HEK293 (cell line): Measurements from ENCODE around the gene NYAP2.

ENCODE experiments used
- CTCF ChIA-PET: fragments of 350-600 bp; formaldehyde crosslinking; extraction: SDS; loops from one replicate; lab custom pipeline; 2021; ENCODE audit warnings: antibody characterized with exemption; lab: Yijun Ruan, JAX
- POLR2A ChIA-PET: fragments of 300-600 bp; formaldehyde crosslinking; extraction: SDS; loops from one replicate; lab custom pipeline; 2020; ENCODE audit warnings: antibody characterized with exemption, inconsistent platforms; lab: Yijun Ruan, JAX
- H3K27ac ChIP-seq: fragments of 200-500 bp; sonication (Bioruptor generic); 2 replicates; pipeline ENCODE4 v1.5.1; 2014; ENCODE audit warnings: low read depth, low read length, control low read depth, inconsistent platforms; ENCODE audit errors: extremely low read depth
- H3K36me3 ChIP-seq, 2 experiments: fragments of 200-500 bp in 1 of 2; sonication (Bioruptor generic) in 1 of 2; 1 replicate in 1 of 2; 2 replicates in 1 of 2; pipeline ENCODE4 v1.5.1; 2014 to 2017; ENCODE audit warnings: inconsistent platforms in 2 of 2, low read length in 2 of 2; ENCODE audit not compliant: control insufficient read depth in 2 of 2, insufficient read depth in 1 of 2
- H3K4me1 ChIP-seq: fragments of 200-500 bp; sonication (Bioruptor generic); 2 replicates; pipeline ENCODE4 v1.5.1; 2014; ENCODE audit warnings: mild to moderate bottlenecking, low read length, inconsistent platforms; ENCODE audit not compliant: control insufficient read depth, insufficient read depth
- H3K4me3 ChIP-seq: 2 replicates; pipeline ENCODE4 v1.5.1; 2011; ENCODE audit warnings: low read depth, mild to moderate bottlenecking, control low read depth, low read length, moderate library complexity
- H3K9me3 ChIP-seq: fragments of 200-500 bp; sonication (Bioruptor generic); 2 replicates; pipeline ENCODE4 v1.5.1; 2014; ENCODE audit warnings: low read depth, low read length, inconsistent platforms; ENCODE audit not compliant: control insufficient read depth, insufficient read depth
- GLIS2 ChIP-seq: fragments of 450-650 bp; formaldehyde crosslinking; IDR thresholded peaks from 2 replicates; pipeline ENCODE4 v1.5.1; 2016; ENCODE audit warnings: missing biosample characterization, missing genetic modification characterization
- KLF17 ChIP-seq: fragments of 450-650 bp; formaldehyde crosslinking; IDR thresholded peaks from 2 replicates; pipeline ENCODE4 v1.5.1; 2016; ENCODE audit warnings: missing biosample characterization, missing genetic modification characterization
- REPIN1 ChIP-seq: fragments of 450-650 bp; formaldehyde crosslinking; IDR thresholded peaks from 2 replicates; pipeline ENCODE4 v1.5.1; 2017; ENCODE audit warnings: missing biosample characterization, missing genetic modification characterization, low read depth
- SETDB1 ChIP-seq: IDR thresholded peaks from one replicate; pipeline ENCODE4 v1.6.1; 2017; ENCODE audit warnings: mild to moderate bottlenecking, low read length, moderate library complexity, mixed read lengths; ENCODE audit not compliant: insufficient read length
- ZBTB49 ChIP-seq: fragments of 450-650 bp; formaldehyde crosslinking; IDR thresholded peaks from 2 replicates; pipeline ENCODE4 v1.5.1; 2016; ENCODE audit warnings: missing biosample characterization, missing genetic modification characterization, low read depth
- ZFP3 ChIP-seq: fragments of 450-650 bp; formaldehyde crosslinking; IDR thresholded peaks from 2 replicates; pipeline ENCODE4 v1.5.1; 2016; ENCODE audit warnings: low read depth, missing biosample characterization, missing genetic modification characterization
- ZFP41 ChIP-seq: fragments of 450-650 bp; formaldehyde crosslinking; IDR thresholded peaks from 2 replicates; pipeline ENCODE4 v1.5.1; 2016; ENCODE audit warnings: missing biosample characterization, missing genetic modification characterization, borderline replicate concordance
- ZNF132 ChIP-seq: fragments of 450-650 bp; formaldehyde crosslinking; IDR thresholded peaks from 2 replicates; pipeline ENCODE4 v1.5.1; 2017; ENCODE audit warnings: missing biosample characterization, missing genetic modification characterization, borderline replicate concordance
- ZNF202 ChIP-seq: fragments of 450-650 bp; formaldehyde crosslinking; IDR thresholded peaks from 2 replicates; pipeline ENCODE4 v1.5.1; 2016; ENCODE audit warnings: missing biosample characterization, missing genetic modification characterization, borderline replicate concordance
- ZNF214 ChIP-seq: fragments of 450-650 bp; formaldehyde crosslinking; IDR thresholded peaks from 2 replicates; pipeline ENCODE4 v1.5.1; 2017; ENCODE audit warnings: missing biosample characterization, mild to moderate bottlenecking, missing genetic modification characterization, borderline replicate concordance
- ZNF239 ChIP-seq: fragments of 450-650 bp; formaldehyde crosslinking; IDR thresholded peaks from 2 replicates; pipeline ENCODE4 v1.5.1; 2016; ENCODE audit warnings: missing biosample characterization, missing genetic modification characterization
- ZNF248 ChIP-seq: fragments of 450-650 bp; formaldehyde crosslinking; IDR thresholded peaks from 2 replicates; pipeline ENCODE4 v1.5.1; 2017; ENCODE audit warnings: missing biosample characterization, missing genetic modification characterization
- ZNF280D ChIP-seq: fragments of 450-650 bp; formaldehyde crosslinking; IDR thresholded peaks from 2 replicates; pipeline ENCODE4 v1.5.1; 2016; ENCODE audit warnings: missing biosample characterization, missing genetic modification characterization
- ZNF341 ChIP-seq: fragments of 450-650 bp; formaldehyde crosslinking; IDR thresholded peaks from 2 replicates; pipeline ENCODE4; 2016; ENCODE audit warnings: low read depth, missing biosample characterization, missing genetic modification characterization
- ZNF350 ChIP-seq: fragments of 450-650 bp; formaldehyde crosslinking; IDR thresholded peaks from 2 replicates; pipeline ENCODE4 v1.5.0; 2017; ENCODE audit warnings: missing biosample characterization, mild to moderate bottlenecking, missing genetic modification characterization
- ZNF473 ChIP-seq: fragments of 450-650 bp; formaldehyde crosslinking; IDR thresholded peaks from 2 replicates; pipeline ENCODE4 v1.5.1; 2017; ENCODE audit warnings: missing biosample characterization, missing genetic modification characterization
- ZNF510 ChIP-seq: fragments of 450-650 bp; formaldehyde crosslinking; IDR thresholded peaks from 2 replicates; pipeline ENCODE4 v1.5.1; 2018; ENCODE audit warnings: mild to moderate bottlenecking, missing genetic modification characterization, missing biosample characterization; ENCODE audit not compliant: insufficient replicate concordance
- ZNF600 ChIP-seq: fragments of 450-650 bp; formaldehyde crosslinking; IDR thresholded peaks from 2 replicates; pipeline ENCODE4 v1.5.1; 2016; ENCODE audit warnings: missing biosample characterization, missing genetic modification characterization
- ZNF624 ChIP-seq: fragments of 450-650 bp; formaldehyde crosslinking; IDR thresholded peaks from 2 replicates; pipeline ENCODE4 v1.5.1; 2017; ENCODE audit warnings: missing biosample characterization, missing genetic modification characterization
- ZNF670 ChIP-seq: fragments of 450-650 bp; formaldehyde crosslinking; IDR thresholded peaks from 2 replicates; pipeline ENCODE4 v1.5.1; 2016; ENCODE audit warnings: missing biosample characterization, missing genetic modification characterization, low read depth
- ZNF692 ChIP-seq: fragments of 450-650 bp; formaldehyde crosslinking; IDR thresholded peaks from 2 replicates; pipeline ENCODE4 v1.5.1; 2016; ENCODE audit warnings: missing biosample characterization, missing genetic modification characterization
- ZNF837 ChIP-seq: fragments of 450-650 bp; formaldehyde crosslinking; IDR thresholded peaks from 2 replicates; pipeline ENCODE4 v1.5.1; 2016; ENCODE audit warnings: missing biosample characterization, missing genetic modification characterization
- ZSCAN30 ChIP-seq: fragments of 450-650 bp; IDR thresholded peaks from 2 replicates; pipeline ENCODE4 v1.5.1; 2018; ENCODE audit warnings: missing biosample characterization, mild to moderate bottlenecking, missing genetic modification characterization, moderate library complexity
- TF ChIP-seq, protein P1 (sequence below): fragments of 450-650 bp; formaldehyde crosslinking; IDR thresholded peaks from 2 replicates; pipeline ENCODE4 v1.5.1; 2016; ENCODE audit warnings: missing biosample characterization, missing genetic modification characterization

Gene NYAP2

GRCh38 chr2:225413786-225414185, 14.3 kb downstream of the NYAP2 start:
- no peak overlapping the region for H3K27ac ChIP-seq
- H3K4me1 ChIP-seq, result no peaks in the 10 kb centered on the region
- H3K4me3 ChIP-seq, result no peak overlapping the region
- no peaks in the 10 kb centered on the region for H3K36me3 ChIP-seq
- CTCF ChIA-PET, result interaction anchor here (0.5 to 0.8 kb wide), 2 partner anchors 10 to 239 kb away, joined by 3 to 5 read pairs; no protein-coding TSS in a partner anchor
- no peaks in the 10 kb centered on the region for H3K9me3 ChIP-seq
- no peak for TF ChIP-seq ZNF214 (tag by site-specific recombination)
- TF ChIP-seq ZNF837 (tag by site-specific recombination), result no peak
- TF ChIP-seq ZNF341, result no peak
- no peak for TF ChIP-seq ZNF280D (tag by site-specific recombination)
- TF ChIP-seq ZNF600 (tag by site-specific recombination), result no peak
- TF ChIP-seq ZSCAN30, result no peak
- TF ChIP-seq GLIS2 (tag by site-specific recombination), result no peak
- TF ChIP-seq SETDB1, result no peak
- no peak for TF ChIP-seq ZNF350 (tag by site-specific recombination)
- no peak for TF ChIP-seq ZNF670 (tag by site-specific recombination)
- TF ChIP-seq KLF17 (tag by site-specific recombination), result no peak
- no peak for TF ChIP-seq ZFP41 (tag by site-specific recombination)
- TF ChIP-seq ZNF510 (tag by site-specific recombination), result no peak
- TF ChIP-seq ZNF132 (tag by site-specific recombination), result no peak
- no peak for TF ChIP-seq ZBTB49 (tag by site-specific recombination)
- TF ChIP-seq, protein P1, sequence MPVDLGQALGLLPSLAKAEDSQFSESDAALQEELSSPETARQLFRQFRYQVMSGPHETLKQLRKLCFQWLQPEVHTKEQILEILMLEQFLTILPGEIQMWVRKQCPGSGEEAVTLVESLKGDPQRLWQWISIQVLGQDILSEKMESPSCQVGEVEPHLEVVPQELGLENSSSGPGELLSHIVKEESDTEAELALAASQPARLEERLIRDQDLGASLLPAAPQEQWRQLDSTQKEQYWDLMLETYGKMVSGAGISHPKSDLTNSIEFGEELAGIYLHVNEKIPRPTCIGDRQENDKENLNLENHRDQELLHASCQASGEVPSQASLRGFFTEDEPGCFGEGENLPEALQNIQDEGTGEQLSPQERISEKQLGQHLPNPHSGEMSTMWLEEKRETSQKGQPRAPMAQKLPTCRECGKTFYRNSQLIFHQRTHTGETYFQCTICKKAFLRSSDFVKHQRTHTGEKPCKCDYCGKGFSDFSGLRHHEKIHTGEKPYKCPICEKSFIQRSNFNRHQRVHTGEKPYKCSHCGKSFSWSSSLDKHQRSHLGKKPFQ (tag by site-specific recombination), result no peak
- no peak for TF ChIP-seq ZNF473 (tag by site-specific recombination)
- POLR2A ChIA-PET, result no interaction called here

- Histone ChIP-seq H3K27ac (no peak overlapping the region), H3K4me1 (no peaks in the 10 kb centered on the region), H3K9me3 (no peaks in the 10 kb centered on the region), H3K36me3 (no peaks in the 10 kb centered on the region), H3K4me3 (no peak overlapping the region)
- POLR2A ChIA-PET, result no interaction called here
- CTCF ChIA-PET, result interaction anchor here (0.7 kb wide), 1 partner anchor 611 kb away, joined by 4 read pairs; no protein-coding TSS in a partner anchor
- TF ChIP-seq REPIN1 (tag by site-specific recombination) (no peak), ZNF214 (tag by site-specific recombination) (no peak), ZNF624 (tag by site-specific recombination) (no peak), ZNF239 (no peak), ZFP3 (tag by site-specific recombination) (no peak), ZNF248 (no peak), ZNF692 (tag by site-specific recombination) (no peak), ZNF202 (tag by site-specific recombination) (no peak)
Measured at GRCh38 chr2:225414902-225415301, 15.4 kb downstream of the NYAP2 start.
